Amygdala (tissue), 56 donors: ENCODE results near the gene ANP32D.
"Not testable (repeated sequence)": the region's sequence is repeated elsewhere in the genome, so short reads cannot be mapped to it uniquely, and the experiment has no call there.

Experiments
- DNase-seq, 56 donors: peaks; one replicate each; lab custom pipeline; 2025; lab: John Stamatoyannopoulos, UW

Gene ANP32D

DNA sequence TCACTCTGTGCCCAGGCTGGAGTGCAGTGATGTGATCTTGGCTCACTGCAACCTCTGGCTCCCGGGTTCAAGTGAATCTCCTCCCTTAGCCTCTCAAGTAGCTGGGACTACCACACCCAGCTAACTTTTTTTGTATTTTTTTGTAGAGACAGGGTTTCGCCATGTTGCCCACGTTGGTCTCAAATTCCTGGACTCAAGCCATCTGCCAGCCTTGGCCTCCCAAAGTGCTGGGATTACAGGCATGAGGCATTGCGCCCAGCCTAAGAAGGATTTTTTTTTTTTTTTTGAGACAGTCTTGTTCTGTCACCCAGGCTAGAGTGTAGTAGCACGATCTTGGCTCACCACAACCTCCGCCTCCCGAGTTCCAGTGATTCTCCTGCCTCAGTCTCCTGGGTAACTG, 17.1 kb downstream of the ANP32D start:
- not testable (repeated sequence) for DNase-seq

- DNase-seq = not testable (repeated sequence)
Measured at GRCh38 chr12:48500281-48500680, 27.9 kb downstream of the ANP32D start.

DNA sequence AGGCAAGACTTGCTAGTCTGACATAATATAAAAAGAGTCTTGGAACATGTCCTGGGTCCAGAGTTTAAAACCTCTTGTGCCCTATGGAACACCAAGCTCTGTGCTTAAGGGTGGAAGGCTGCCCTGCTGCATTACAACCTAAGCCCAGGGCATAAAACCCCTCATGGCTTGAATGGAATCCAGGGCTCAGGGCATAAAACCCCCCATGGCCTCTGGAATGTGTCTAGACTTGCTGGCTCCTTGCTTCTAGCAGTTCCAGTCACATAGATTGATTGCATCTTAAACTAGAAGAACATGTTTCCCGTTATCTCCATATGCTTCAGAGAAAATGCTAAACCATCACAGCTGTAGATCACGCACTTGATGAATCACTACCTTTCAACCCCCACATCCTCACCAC, 34.5 kb downstream of the ANP32D start:
- not testable (repeated sequence) for DNase-seq

GRCh38 chr12:48508987-48509386, 36.6 kb downstream of the ANP32D start:
- no peak for DNase-seq

DNA sequence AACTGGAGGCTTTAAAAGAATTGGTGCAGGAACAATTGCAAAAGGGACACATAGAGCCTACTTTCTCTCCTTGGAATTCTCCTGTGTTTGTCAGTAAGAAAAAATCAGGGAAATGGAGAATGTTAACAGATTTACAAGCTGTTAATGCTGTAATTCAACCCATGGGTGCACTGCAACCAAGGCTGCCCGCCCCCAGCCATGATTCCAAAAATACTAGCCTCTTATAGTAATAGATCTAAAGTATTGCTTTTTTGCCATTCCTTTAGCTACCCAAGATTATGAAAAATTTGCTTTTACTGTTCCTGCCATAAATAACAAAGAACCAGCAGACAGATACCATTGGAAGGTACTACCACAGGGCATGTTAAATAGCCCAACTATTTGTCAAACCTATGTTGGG, 37.8 kb downstream of the ANP32D start:
- no peak for DNase-seq

GRCh38 chr12:48512855-48513254, 40.5 kb downstream of the ANP32D start:
- DNase-seq = no peak

- DNase-seq = no peak
Measured at GRCh38 chr12:48514728-48515127, 42.4 kb downstream of the ANP32D start.

GRCh38 chr12:48520381-48520780, 48.0 kb downstream of the ANP32D start:
- DNase-seq = not testable (repeated sequence)
